Measurements from ENCODE around the gene RPLP2.

- TF ChIP-seq, protein P1, sequence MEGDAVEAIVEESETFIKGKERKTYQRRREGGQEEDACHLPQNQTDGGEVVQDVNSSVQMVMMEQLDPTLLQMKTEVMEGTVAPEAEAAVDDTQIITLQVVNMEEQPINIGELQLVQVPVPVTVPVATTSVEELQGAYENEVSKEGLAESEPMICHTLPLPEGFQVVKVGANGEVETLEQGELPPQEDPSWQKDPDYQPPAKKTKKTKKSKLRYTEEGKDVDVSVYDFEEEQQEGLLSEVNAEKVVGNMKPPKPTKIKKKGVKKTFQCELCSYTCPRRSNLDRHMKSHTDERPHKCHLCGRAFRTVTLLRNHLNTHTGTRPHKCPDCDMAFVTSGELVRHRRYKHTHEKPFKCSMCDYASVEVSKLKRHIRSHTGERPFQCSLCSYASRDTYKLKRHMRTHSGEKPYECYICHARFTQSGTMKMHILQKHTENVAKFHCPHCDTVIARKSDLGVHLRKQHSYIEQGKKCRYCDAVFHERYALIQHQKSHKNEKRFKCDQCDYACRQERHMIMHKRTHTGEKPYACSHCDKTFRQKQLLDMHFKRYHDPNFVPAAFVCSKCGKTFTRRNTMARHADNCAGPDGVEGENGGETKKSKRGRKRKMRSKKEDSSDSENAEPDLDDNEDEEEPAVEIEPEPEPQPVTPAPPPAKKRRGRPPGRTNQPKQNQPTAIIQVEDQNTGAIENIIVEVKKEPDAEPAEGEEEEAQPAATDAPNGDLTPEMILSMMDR (conservative IDR thresholded peaks at IDR 0.05): peak; percentile 75
- TF ChIP-seq EZH2 (IDR thresholded peaks at IDR 0.05; ENCODE audit: low read depth): no peak
Observed at GRCh38 chr11:798093-798713, 11.6 kb upstream of the RPLP2 start, which contains the start of gene SLC25A22.
